Dedifferentiated amniotic fluid mesenchymal stem cell (primary cell): ENCODE measurements around the gene DGKB.
"Not testable (repeated sequence)": the region's sequence is repeated elsewhere in the genome, so short reads cannot be mapped to it uniquely, and the experiment has no call there.

Source experiments
- DNase-seq: peaks from one replicate; pipeline ENCODE4 v3.0.0-alpha.2; 2016; ENCODE audit errors: extremely low spot score

Gene DGKB

GRCh38 chr7:14585232-14585631 lies 317.3 kb downstream of the DGKB start:
- DNase-seq: no peak

GRCh38 chr7:14583518-14583917 lies 319.0 kb downstream of the DGKB start:
- no peak for DNase-seq

DNA sequence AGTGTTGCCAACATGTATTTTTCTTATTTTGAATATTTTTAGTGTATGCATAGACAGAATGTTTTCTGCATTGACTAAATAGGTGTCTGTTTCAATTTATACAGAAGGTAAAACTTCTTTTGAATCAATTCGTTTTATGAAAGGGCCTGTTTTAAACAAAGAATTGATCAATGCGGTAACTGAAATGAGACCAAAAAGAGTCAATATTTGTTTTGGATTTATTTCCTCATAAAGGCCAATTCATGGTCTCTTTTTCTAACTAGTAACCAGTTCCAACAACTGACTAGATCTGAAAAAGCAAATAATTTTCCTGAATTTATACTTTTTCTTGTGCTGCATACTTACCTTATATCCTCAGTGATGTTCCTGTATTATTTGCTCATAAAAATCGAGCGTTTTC lies 320.5 kb downstream of the DGKB start:
- no peak for DNase-seq

DNA sequence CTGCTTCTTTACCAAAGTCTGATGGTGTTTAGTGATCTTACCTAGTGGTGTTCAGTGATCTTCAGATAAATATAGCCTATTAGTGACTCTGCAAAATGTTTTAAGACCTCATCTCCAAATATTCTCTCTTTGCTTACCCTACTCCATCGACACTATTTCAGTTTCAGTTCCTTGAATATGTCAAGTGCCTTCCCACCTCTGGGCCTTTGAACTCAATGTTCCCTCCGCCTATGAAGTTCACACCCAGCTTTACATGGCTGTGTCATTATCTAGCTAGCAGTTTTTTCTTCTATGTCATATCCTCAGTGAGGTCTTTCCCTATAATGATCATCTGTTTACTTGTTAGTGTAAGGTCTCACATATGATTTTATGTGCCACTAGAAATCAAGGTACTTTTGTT lies 322.6 kb downstream of the DGKB start:
- no peak for DNase-seq

DNA sequence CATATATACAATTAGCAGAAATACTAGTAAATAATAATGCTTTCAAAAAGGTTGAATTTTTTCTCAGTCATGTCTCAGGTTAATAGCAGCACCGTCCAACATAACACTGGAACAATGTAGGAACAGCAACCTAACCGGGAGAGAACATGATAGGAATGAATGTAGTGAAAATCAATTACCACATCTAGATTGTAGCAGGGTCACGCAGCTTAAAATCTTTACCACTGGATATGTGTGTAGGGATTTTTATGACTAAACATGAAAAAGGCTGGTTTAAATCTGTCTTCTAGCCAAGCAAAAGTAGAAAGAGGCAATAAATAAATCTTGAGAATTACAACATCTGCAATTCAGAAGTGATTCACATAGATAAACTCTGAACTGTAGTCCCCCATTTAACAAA lies 326.0 kb downstream of the DGKB start:
- no peak for DNase-seq

DNA sequence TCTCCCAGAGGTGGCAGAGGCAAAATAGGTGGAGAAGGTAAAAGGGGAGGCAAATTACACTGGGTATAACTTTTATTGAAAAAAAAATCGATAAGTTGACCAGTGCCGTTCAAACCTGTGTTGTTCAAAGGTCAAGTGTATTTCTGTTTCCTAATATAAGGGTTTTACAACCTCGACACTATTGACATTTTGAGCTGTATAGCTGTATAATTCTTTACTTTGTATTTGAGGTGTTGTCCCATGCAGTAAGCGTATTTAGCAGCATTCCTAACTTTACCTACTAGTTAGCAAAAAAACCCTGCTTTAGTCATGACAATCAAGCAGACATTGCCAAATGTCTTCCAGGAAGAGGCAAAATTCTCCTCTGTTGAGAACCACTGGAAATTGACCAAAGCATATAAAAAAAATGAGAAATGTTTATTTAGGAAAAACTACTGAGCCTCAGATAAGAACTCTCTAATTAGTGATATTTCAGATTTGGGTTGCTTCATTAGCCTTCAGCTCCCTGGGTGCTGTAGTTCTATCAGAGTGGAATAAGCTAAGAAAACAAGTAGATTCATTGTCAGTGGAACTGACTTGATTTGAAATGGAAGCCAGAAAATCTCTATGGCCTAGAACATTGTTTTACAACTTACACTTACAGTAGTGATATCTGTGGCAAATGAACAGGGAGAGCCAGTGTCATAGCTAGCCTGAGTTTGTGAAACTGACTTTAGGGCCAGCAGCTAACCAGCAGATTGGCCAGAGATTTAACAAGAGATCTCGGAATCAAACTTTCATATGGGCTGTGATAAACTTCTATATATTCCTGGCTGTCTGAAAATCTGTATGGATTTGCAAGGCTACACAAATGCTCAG lies 331.6 kb downstream of the DGKB start:
- DNase-seq: no peak

DNA sequence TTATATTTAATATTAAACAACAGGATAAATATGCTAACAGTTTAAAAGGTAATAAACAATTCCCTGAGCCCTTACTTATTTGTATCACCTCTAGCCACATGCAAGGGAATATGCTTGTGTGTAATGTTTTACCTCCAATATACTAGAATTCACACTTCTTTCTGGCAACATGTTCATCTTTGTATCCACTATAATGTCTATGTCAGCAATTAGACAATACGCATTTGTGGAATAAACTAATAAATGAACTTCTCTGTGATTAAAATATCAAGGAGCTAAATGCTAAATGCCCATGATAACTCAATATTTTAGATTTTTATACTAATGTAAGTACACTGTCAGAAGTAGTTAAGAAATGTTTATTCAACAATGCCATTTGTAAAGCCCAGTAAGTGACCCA lies 350.5 kb downstream of the DGKB start:
- no peak for DNase-seq

- DNase-seq: no peak
Observed at GRCh38 chr7:14551310-14551709, 351.2 kb downstream of the DGKB start.

- no peak for DNase-seq
Observed at GRCh38 chr7:14542624-14543023, 359.9 kb downstream of the DGKB start.

DNA sequence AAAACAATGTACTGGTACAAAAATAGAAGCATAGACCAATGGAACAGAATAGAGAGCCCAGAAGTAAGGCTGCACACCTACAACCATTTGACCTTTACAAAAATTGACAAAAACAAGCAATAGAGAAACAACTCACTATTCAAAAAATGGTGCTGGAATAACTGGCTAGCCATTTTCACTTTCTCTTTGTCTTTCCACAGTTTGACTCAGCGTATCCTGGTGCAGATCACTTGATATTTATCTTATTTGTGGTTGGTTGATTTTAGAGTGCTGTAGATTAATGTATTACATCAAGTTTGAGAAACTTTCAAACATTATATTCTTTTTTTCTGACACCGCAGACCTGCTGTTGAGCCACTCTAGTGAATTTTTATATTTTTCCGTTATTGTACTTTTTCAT lies 381.4 kb downstream of the DGKB start:
- no peak for DNase-seq

DNA sequence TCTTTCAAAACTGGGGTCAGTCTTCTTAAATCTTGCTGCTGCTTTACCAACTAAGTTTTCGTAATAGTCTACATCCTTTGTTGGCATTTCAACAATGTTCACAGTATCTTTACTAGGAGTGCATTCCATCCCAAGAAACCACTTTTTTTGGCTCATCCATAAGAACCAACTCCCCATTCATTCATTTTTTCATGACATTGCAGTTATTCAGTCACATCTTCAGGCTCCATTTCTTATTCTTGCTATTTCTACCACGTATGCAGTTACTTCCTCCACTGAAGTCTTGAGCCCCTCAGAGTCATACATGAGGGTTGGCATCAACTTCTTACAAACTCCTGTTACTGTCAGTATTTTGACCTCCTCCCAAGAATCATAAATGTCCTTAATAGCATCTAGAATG lies 392.3 kb downstream of the DGKB start:
- no peak for DNase-seq

- DNase-seq: no peak
Observed at GRCh38 chr7:14507617-14508016, 394.9 kb downstream of the DGKB start.

- no peak for DNase-seq
Observed at GRCh38 chr7:14505906-14506305, 396.6 kb downstream of the DGKB start.

GRCh38 chr7:14504134-14504533 lies 398.4 kb downstream of the DGKB start:
- DNase-seq: no peak

DNA sequence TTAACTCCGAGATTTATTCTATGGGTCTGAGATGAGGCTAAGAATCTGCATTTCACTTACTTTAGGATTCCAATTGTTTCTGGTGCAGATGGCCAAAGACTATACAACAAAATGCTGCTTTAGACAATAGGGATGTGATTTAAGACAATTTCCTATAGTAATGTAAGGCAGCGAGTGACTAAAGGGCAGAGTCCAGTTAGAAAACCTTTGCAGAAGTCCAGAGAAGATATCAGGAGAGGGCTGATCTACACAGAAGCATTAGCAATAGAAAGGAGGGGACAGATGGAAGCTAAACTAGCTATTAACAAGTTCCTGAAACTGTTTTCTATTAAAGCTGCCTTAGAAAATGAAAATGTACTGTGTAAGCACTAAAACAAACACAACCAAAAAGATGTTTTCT lies 398.9 kb downstream of the DGKB start:
- no peak for DNase-seq

DNA sequence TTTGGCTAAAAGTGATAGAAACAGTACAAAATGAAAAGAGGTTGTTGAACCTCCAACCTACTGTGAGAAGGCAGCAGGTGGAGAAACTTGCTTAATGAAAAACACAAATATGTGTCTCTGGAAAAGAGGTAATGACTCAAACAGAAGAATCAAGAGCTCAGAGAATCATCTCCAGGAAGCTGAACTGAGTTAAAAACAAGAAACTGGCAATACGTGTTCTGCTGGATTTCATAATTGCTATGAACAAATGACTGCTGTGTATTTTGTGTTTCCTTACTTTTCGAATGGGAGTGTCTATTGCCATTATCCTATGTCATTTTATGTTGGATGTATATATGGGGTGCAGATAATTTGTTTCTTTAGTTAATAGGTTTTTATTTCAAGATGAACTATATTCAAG lies 401.1 kb downstream of the DGKB start:
- DNase-seq: no peak

- DNase-seq: no peak
Observed at GRCh38 chr7:14497390-14497789, 405.2 kb downstream of the DGKB start.

DNA sequence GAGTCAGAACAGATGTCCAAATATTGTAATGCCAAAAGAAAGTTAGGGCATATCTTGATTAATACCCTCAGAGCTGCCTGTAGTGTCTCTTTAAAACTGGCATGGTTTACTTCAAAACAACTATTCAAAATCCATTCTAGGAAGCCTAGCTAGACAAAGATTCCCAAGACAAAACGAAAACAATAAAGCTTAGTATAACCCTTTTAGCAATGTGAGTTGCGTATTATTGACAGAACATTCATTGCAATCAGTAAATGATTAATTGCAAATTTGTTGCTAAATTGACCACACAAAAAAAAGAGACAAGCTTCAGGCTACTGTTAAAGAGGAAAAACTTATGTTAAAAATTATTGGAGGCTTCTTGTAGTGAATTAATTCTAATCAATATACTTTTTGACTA lies 406.9 kb downstream of the DGKB start:
- DNase-seq: no peak

- DNase-seq: no peak
Observed at GRCh38 chr7:14487701-14488395, 414.7 kb downstream of the DGKB start.

DNA sequence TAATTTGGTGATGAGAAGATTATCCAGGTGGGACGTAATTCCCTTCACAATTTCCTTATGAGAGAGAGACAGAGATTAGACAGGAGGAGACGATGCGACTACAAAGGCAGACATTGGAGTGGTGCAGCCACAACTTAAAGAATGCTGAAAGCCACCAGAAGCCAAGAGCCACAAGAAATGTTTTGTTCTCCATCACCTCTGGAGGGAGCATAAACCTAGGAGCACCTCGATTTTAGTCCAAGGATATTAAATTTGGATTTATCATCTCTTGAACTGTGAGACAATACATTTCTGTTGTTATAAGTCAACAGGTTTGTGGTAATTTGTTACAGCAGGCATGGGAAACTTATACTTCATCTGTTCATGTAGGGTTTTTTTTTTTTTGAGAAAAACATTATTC lies 418.9 kb downstream of the DGKB start:
- no peak for DNase-seq

DNA sequence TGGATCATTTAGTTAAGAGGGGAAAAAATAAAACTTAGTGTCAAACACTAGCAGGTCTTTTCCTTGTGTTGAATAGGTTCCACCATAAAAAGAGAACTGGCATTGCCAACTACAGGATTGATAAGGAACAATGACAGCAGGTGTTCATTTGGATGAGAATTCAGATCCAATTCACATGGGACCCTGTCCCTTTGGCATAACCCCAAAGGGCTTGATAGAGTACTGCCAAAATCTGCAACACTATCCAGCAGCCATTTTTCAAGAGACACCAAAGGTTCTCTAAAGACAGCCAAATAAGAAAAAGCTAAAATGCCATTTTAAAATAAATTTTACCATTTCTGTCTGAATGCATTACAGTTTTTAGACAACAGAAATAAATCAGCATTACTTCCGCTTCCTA lies 422.3 kb downstream of the DGKB start:
- DNase-seq: no peak

- no peak for DNase-seq
Observed at GRCh38 chr7:14478834-14479510, 423.6 kb downstream of the DGKB start.

- DNase-seq: not testable (repeated sequence)
Observed at GRCh38 chr7:14461716-14462115, 440.8 kb downstream of the DGKB start.
